Measurements from ENCODE around the gene RABEP1.

GRCh38 chr17:5283571-5284315, 1.7 kb downstream of the RABEP1 start:
- TF ChIP-seq CTCF (conservative IDR thresholded peaks at IDR 0.05 in 1 of 2, IDR thresholded peaks at IDR 0.05 in 1 of 2; ENCODE audit: extremely low read depth in 1 of 2, insufficient read depth in 1 of 2, low read depth in 1 of 2, low read length in 2 of 2): no peak
- TF ChIP-seq EZH2 (IDR thresholded peaks at IDR 0.05; ENCODE audit: borderline replicate concordance, low read length): no peak
